Measurements from ENCODE around the gene SKA3. TPM values are rescaled to one million over a fixed set of nuclear protein-coding genes. Genes with fewer than 3 reads are reported as not detected.

The SKA3 gene
- total RNA-seq, 1 experiment from 2014 or later = 24.5 TPM

DNA sequence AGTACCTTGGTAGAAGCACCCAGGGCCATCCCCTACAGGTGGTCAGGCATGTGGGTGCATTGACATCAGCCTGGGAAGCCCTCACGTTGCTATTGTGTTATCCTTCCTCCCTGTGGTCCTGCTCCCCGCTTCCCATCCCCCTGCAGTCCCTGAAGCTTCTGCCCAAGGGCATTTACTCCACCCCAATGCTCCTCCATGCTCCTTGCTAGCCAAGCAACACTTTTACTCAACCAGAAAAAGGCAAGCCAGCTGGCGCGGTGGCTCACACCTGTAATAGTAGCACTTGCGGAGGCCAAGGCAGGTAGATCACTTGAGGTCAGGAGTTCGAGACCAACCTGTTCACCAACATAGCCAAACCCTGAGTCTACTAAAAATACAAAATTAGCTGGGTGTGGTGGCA lies 60.2 kb downstream of the SKA3 start:
- DNase-seq (ENCODE audit: low spot score) = no peak

DNA sequence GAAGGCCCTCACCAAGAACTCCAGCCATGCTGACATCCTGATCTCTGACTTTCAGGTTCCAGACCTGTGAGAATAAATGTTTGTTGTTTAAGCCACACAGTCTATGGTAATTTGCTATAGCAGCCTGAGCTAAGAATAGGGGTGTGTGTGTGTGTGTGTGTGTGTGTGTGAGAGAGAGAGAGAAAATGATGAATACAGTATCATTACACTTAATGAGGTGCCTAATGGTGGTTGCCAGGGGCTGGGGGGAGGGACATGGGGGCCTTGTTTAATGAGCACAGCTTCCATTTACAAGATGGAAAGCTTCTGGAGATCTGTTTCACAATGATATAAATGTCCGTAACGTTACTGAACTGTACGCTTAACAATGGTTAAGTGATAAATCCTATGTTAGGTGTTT lies 61.1 kb downstream of the SKA3 start:
- no peak for DNase-seq (ENCODE audit: low spot score)

DNA sequence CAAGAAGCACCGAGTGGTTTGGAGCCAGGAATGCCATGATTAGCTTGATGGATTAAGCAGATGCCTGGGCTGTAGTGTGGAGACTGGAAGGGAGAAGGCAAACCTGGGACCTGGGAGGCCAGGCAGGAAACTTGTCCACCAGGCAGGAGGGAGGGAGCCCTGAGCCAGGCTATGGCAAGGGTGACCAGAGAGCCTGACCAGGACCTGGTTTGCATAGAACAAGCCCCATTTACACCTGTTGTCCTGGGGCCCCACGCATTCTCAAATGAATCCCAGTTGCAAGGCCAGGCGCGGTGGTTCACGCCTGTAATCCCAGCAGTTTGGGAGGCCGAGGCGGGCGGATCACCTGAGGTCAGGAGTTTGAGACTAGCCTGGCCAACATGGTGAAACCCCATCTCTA lies 64.8 kb downstream of the SKA3 start:
- no peak for DNase-seq (ENCODE audit: low spot score)

DNA sequence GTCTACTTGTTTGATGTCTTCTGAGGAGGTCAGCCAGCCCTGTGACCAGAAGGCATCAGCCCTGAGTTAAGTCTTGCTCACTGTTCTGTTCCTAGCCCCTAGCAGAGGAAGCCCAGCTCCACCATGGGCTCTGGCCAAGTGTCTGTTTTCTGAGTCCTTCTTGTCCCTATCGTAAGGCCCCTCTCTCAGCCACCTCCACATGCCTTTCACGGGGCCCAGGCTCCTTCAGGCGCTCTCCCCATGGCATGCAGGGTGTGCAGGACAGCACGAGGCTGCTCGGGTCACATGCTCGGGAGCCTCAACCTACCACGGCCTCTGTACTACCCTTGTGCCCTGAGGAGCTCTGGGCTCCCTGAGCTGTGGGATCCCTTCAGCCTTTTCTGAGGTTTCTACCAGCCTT lies 67.2 kb downstream of the SKA3 start:
- DNase-seq (ENCODE audit: low spot score) = no peak

DNA sequence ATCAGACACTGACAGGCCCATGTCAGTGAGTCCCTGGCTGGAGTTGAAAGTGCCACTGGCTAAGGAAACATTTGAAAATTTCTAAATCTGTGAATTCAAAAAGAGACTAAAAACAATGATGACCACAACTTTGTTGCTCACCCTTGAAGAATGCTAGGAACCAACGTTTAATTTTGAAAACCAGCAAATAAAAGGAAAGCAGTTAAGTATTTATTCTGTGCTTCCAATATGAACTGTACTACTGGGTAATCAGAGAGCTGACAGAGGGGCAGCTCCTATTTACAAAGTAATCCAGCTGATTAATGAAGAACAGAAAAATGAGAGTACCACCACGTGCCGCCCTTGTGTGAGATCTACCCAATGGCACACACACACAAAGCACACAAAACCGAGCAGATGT lies 70.3 kb downstream of the SKA3 start:
- peak; percentile 6 for DNase-seq (ENCODE audit: low spot score)

DNA sequence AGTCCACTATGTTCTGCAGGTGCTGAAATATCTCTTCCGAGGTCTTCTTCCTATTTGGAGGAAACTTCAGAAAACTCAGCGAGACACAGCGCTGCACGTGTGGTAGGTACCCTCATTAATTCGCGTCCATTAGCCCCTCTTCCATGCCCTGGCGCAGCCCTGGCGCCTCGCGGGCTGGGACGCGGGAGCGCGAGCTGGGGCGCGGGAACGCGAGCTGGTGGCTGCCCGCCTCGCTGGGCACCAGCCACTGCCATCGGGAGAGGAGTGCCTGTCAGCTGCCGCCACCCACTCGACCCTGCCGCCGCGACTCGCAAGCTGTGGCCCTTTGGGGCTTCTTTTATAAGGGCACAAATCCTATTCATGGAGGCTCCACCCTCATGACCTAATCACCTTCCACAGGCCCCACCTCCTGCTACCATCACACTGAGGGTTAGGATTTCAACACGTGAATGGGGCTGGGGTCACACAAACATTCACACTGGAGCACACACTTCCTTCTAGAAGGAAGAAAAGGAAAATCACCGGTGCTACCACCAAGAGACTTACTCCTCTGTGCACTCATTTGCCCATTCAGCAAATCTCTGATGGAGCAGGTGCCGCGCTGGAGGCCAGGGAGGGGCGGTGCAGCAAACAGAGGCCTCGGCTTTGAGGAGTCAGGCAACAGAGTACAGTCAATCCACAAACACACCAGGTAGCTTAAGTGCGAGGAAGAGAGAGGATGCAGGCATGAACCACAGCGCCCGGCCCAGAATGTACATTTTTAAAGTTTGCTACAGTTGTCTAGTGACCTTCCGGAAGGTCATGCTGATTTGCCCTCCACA lies 71.9 kb downstream of the SKA3 start:
- no peak for DNase-seq (ENCODE audit: low spot score)

Other genes with a start within 250 kb of the SKA3 start
- gene LATS2, start 115.0 kb downstream of the SKA3 start, total RNA-seq (2014; rRNA removed; shearing (Covaris generic)) = 2.7 and 3.9 TPM in 2 replicates
- 46.5 and 64.0 TPM in 2 replicates for gene SAP18, start 36.4 kb downstream of the SKA3 start, total RNA-seq (2014; rRNA removed; shearing (Covaris generic))
- gene MRPL57, start 106 bp upstream of the SKA3 start, total RNA-seq (2014; rRNA removed; shearing (Covaris generic)) = 24.3 and 28.0 TPM in 2 replicates